Ramos (cell line): Measurements from ENCODE around the gene FEZ2.
"Not testable (repeated sequence)": the region's sequence is repeated elsewhere in the genome, so short reads cannot be mapped to it uniquely, and the experiment has no call there.

Source experiments
- in situ Hi-C: fragments of 300-500 bp; cut with MboI; formaldehyde crosslinking; loops from one replicate; pipeline ENCODE4 v1.14.3; 2022; ENCODE audit warnings: low sequenced_read_pairs; ENCODE audit not compliant: unreplicated experiment

The FEZ2 gene, protein sequence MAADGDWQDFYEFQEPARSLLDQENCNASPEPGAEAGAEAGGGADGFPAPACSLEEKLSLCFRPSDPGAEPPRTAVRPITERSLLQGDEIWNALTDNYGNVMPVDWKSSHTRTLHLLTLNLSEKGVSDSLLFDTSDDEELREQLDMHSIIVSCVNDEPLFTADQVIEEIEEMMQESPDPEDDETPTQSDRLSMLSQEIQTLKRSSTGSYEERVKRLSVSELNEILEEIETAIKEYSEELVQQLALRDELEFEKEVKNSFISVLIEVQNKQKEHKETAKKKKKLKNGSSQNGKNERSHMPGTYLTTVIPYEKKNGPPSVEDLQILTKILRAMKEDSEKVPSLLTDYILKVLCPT

DNA sequence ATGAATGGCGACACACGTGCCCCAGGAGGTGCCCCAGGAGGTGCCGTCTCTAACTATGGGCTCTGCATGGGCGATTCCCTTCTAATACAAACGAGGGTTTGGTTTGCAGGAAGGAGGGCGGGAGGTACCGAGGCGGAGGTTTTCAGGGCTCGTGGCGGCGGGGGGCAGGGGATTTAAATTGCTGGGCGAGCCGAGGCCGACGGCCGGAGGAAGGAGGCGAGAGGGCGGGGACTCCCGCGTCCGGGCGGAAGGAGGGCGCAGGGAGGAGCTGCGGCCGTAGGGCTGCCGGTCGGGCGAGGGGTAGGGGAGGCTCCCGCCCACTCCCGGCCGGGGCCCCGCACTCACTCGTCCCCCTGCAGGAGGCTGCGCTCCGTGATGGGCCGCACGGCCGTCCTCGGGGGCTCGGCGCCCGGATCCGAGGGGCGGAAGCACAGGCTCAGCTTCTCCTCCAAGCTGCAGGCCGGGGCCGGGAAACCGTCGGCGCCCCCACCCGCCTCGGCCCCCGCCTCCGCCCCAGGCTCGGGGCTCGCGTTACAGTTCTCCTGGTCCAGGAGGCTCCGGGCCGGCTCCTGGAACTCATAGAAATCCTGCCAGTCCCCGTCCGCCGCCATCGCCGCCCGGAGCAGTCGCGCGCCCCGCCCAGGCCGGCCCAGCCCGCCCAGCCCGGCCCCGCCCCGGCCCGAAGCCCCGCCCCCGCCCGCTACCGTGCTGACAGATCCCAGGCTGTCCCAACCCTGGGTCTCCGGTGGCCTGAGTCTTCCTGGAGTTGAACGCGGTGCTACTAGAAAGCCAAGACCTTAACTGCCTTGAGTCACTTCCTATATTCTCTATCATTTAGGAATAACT, at the start of gene FEZ2:
FEZ2 (minus strand) TSS at position 637 of the 846 bp plus-strand sequence; CDS start at position 611, 26 bp downstream.
- in situ Hi-C loops: no loop called here

DNA sequence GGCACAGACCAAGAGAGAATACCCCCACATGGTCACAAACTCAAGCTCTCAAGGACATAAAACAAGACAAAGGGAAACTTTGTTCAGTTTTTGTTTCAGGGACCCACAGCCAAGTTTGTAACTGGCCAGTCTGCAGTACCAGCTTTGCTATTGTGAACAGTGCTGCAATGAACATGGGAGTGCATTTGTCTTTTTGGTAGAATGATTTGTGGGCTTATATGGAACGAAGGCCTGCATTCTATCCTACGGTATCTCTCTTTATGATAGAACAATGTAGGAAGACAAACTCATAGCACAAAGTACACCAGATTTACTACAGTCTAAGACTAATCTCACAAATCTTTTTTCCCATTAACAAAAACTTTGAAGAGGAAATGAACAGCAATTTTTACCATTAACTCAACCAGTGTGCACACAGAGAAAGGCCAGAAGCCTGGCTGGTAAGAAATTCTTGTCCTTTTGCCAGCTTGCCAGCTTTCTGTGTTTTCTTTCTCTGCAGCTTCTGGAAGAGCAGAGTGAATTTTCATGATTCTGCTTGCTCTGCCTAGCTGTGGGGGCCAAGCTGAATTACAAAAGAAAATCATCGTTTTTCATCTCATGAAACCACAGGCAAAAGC, 37.1 kb upstream of the FEZ2 start:
- in situ Hi-C loops: no loop called here

GRCh38 chr2:36633470-36634092, 35.6 kb upstream of the FEZ2 start:
- in situ Hi-C loops: no loop called here

DNA sequence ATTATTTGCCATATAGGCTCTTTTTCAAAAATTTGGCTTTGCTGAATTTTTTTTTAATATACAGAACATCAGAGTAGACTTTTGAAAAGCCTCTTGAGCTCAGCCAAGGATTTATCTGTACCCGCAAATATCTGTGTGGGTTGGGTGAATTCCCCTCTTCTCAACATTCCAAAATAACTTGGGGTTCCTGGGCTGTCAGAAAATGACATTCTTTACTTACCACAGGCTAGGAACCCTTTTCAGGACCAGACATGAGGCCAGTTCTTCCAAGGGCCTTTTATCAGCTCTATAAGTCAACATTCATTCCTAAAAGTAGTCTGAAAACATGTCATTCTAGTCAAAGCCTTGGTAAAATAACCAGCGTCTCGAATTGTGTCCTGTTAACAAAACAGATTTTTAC, 28.8 kb upstream of the FEZ2 start:
- in situ Hi-C loops: no loop called here

DNA sequence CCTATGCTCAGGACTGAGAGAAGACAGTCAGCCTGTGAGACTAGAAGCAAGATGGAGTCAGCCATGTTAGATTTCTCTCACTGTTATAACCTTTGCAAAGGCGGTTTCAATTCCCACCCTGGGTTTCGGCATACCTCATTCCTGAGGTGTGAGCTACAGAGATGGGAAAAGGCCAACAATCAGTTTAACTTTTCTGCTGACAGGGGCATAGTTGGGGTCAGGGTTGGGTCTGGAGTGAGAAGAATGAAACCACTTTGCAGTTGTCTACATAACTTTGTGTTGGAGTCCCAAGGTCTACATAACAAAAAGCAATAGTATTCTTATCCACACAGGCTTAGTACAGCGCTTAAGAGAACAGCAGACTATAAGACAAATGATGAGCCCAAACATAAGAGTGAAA, 28.1 kb upstream of the FEZ2 start:
- in situ Hi-C loops: no loop called here

DNA sequence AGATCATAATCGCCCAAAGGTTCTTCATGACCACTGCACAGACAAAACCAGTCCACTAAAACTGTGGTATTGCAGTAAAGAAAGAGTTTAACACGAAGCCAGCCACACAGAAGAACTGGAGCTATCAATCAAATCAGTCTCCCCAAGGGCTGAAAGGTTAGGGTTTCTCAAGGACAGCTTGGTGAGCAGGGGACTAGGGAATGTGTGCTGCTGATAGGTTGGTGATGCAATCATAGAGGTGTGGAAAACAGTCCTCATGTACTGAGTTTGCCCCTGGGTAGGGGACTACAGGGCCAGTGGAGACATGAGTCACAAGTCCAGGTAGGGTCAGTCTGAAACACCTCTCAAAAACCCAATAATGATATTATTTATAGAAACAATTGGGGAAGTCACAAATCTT, 27.3 kb upstream of the FEZ2 start:
- in situ Hi-C loops: no loop called here

DNA sequence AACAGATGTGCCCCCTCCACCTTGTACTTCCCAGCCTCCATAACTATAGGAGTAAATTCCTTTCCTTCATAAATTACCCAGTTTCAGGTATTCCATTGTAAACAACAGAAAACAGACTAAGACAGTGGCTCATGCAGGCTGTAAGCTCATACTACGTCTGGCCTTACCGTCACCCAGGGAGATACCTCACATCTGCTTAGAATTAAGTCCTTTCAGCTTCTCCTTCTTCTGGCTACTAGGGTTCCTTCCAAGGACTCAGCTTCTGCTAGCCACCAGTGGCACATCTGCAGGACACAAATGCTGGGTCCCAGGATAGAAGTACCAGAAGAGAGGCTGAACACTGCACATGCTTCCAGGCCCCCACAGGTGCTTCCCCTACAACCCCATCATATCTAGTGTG, 22.4 kb upstream of the FEZ2 start:
- in situ Hi-C loops: no loop called here

GRCh38 chr2:36618381-36618780, 20.4 kb upstream of the FEZ2 start:
- in situ Hi-C loops: no loop called here

- in situ Hi-C loops: no loop called here
These were observed 19.0 kb upstream of the FEZ2 start for GRCh38 chr2:36616947-36617346.

GRCh38 chr2:36615222-36615621, 17.3 kb upstream of the FEZ2 start:
- in situ Hi-C loops: no loop called here

- in situ Hi-C loops: no loop called here
These were observed 15.8 kb upstream of the FEZ2 start for GRCh38 chr2:36613801-36614200.

DNA sequence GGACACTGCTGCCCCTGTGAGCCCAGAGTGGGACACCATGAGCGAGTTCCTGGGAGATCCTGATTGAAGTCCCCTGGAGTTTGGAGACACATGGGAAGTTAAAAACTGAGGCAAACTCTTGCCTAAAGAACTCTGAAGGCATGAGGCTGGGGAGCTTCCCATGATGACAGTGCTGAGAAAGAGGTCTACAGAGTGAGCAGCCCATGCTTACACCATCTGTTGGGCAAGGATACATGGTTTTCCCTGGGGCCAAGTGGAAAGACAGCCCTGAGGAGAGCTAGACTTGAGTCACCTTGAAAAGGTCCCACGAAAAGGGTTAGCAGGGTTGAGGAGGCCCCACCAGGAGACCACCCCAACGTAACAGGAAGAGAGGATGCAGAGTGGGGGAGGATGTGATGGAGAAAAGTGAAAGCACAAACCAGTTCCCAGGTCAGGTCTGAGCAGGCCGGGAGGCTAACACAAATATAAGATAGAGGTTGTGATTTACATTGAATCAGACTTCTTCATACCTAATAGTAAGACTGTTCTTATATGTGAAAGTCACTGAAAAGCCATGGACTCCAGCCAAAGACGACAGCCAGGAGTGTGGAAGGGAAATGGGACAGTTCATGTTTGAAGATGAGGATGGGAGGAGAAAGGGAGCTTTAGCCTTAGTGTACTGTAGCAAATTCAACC, 13.5 kb upstream of the FEZ2 start:
- in situ Hi-C loops: no loop called here

GRCh38 chr2:36609507-36609906, 11.5 kb upstream of the FEZ2 start:
- in situ Hi-C loops: no loop called here

GRCh38 chr2:36607947-36608346, 10.0 kb upstream of the FEZ2 start:
- in situ Hi-C loops: no loop called here

- in situ Hi-C loops: no loop called here
These were observed 9.0 kb upstream of the FEZ2 start for GRCh38 chr2:36606925-36607324.

GRCh38 chr2:36605273-36605672, 7.3 kb upstream of the FEZ2 start:
- in situ Hi-C loops: no loop called here

GRCh38 chr2:36603629-36604028, 5.7 kb upstream of the FEZ2 start:
- in situ Hi-C loops: not testable (repeated sequence)

DNA sequence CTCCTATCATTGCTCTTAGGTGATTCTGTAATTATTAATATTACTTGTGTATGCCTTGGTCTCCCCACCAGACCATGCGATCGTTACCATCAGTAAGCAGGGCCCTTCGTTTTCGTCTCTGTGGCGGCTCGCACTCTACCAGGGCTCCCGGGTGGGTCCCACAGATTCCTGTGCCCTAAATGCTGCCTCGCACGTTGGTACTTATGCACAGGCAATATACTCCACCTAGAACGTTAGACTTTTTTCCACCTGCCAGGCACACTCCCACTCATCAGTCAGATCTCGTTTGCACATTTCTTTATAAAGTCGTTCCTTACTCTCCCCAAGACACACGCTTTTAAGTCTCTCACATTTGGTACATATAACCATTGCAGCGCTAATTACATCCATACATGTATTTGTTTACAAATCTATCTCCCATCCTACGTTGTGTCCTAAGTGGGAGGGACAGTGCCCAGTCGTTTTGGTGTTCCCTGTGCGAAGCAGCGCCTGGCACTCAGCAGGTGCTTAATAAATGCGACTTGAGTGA, 901 bp downstream of the FEZ2 start:
- in situ Hi-C loops: no loop called here

GRCh38 chr2:36596397-36596796, 1.6 kb downstream of the FEZ2 start:
- in situ Hi-C loops: no loop called here

GRCh38 chr2:36594849-36595248, 3.1 kb downstream of the FEZ2 start:
- in situ Hi-C loops: no loop called here
